Keratinocyte (primary cell): Measurements from ENCODE around the gene CNNM1.

Source experiments
- CTCF ChIP-seq, 3 experiments: IDR thresholded peaks in 1 of 3; conservative IDR thresholded peaks in 1 of 3; optimal IDR thresholded peaks in 1 of 3; 2 replicates in 2 of 3; 3 replicates in 1 of 3; pipeline versions ENCODE3 to v1.5.1; 2011; ENCODE audit warnings: low read length in 3 of 3, mild to moderate bottlenecking in 3 of 3, moderate library complexity in 2 of 3, control low read depth in 1 of 3, inconsistent platforms in 1 of 3; ENCODE audit not compliant: insufficient read depth in 2 of 3; ENCODE audit errors: extremely low read depth in 1 of 3
- EZH2 ChIP-seq: IDR thresholded peaks from one replicate; pipeline ENCODE4 v1.6.1; 2012; ENCODE audit warnings: inconsistent platforms, mild to moderate bottlenecking, low read length, moderate library complexity

DNA sequence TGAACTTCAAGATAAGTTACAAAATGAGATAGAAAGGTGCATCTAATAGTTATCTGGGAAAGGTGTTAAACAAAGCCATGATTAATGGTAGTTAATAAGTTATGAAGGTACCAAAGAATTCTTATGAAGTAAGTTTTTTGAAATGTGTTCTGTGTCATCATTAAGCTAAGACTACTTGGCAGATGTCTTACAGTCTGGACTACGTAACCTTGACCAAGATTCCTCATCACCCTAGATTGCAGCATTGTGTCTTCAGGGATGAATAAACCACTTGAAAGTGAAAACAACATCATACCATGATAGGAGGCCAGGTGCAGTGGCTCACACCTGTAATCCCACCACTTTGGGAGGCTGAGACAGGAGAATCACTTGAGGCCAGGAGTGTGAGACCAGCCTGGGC is 53.0 kb downstream of the CNNM1 start:
- TF ChIP-seq CTCF (optimal IDR thresholded peaks at IDR 0.05 in 1 of 3, IDR thresholded peaks at IDR 0.05 in 1 of 3, conservative IDR thresholded peaks at IDR 0.05 in 1 of 3; ENCODE audit: extremely low read depth in 1 of 3, insufficient read depth in 2 of 3, low read length in 3 of 3) (no peak), EZH2 (no peak)
